Karpas-422 (cell line): Measurements from ENCODE around the gene USP25. TPM values are rescaled to one million over a fixed set of nuclear protein-coding genes. Genes with fewer than 3 reads are reported as not detected.

Experiments
- DNase-seq: peaks from one replicate; pipeline ENCODE4 v3.0.0-alpha.2; 2015
- H2AFZ ChIP-seq: fragments of 200-600 bp; sonication (generic); 2 replicates; pipeline ENCODE4 v1.6.1; 2014; ENCODE audit warnings: antibody characterized with exemption, low read length, mixed read lengths
- H3K27ac ChIP-seq: fragments of 200-600 bp; sonication (generic); 2 replicates; pipeline ENCODE4 v1.5.1; 2014; ENCODE audit warnings: mild to moderate bottlenecking, low read length, moderate library complexity
- H3K27me3 ChIP-seq: fragments of 200-600 bp; sonication (generic); 2 replicates; pipeline ENCODE4 v1.6.1; 2014; ENCODE audit warnings: low read length, mixed read lengths
- H3K36me3 ChIP-seq: fragments of 200-600 bp; sonication (generic); 2 replicates; pipeline ENCODE4 v1.6.1; 2014; ENCODE audit warnings: low read length, mixed read lengths; ENCODE audit not compliant: insufficient read depth
- H3K4me1 ChIP-seq: fragments of 200-600 bp; sonication (generic); 2 replicates; pipeline ENCODE4 v1.6.1; 2014; ENCODE audit warnings: mild to moderate bottlenecking, low read length, mixed read lengths
- H3K4me2 ChIP-seq: fragments of 200-600 bp; sonication (generic); 2 replicates; pipeline ENCODE4 v1.6.1; 2014; ENCODE audit warnings: low read length, low read depth, mild to moderate bottlenecking; ENCODE audit not compliant: poor library complexity, severe bottlenecking
- H3K4me3 ChIP-seq: fragments of 200-600 bp; sonication (generic); 2 replicates; pipeline ENCODE4 v1.5.1; 2014; ENCODE audit warnings: mild to moderate bottlenecking, antibody characterized with exemption, low read length, mixed read lengths
- H3K79me2 ChIP-seq: fragments of 200-600 bp; sonication (generic); 2 replicates; pipeline ENCODE4 v1.6.1; 2014; ENCODE audit warnings: mild to moderate bottlenecking, low read length, mixed read lengths
- H3K9ac ChIP-seq: fragments of 200-600 bp; sonication (generic); 2 replicates; pipeline ENCODE4 v1.6.0; 2014; ENCODE audit warnings: low read length
- H3K9me2 ChIP-seq: fragments of 200-600 bp; sonication (generic), shearing (Covaris generic); replicated peaks from 2 replicates; pipeline ENCODE4 v1.6.0; 2014; ENCODE audit warnings: mild to moderate bottlenecking, low read length, moderate library complexity; ENCODE audit not compliant: insufficient read depth
- H3K9me3 ChIP-seq: fragments of 300-700, 200-600 bp; sonication (generic); 2 replicates; pipeline ENCODE4 v1.6.1; 2014; ENCODE audit warnings: low read length, mixed read lengths
- H4K20me1 ChIP-seq: fragments of 200-600 bp; sonication (generic); 2 replicates; pipeline ENCODE4 v1.6.1; 2014; ENCODE audit warnings: mild to moderate bottlenecking, antibody characterized with exemption, low read length, low read depth; ENCODE audit not compliant: insufficient read depth
- total RNA-seq: library from RNA; depleted of rRNA; stranded (reverse); fragments of >200 nt; shearing (Covaris generic); gene quantifications from 2 replicates; pipeline ENCODE4 v1.2.3, GENCODE V29; 2014; ENCODE audit warnings: low replicate concordance

The USP25 gene
- total RNA-seq, 1 experiment from 2014 or later = 120 TPM

GRCh38 chr21:15748586-15748985 is 18.8 kb downstream of the USP25 start:
- Histone ChIP-seq H3K9me2 (no peaks in the 10 kb centered on the region), H3K4me1 (no peaks in the 10 kb centered on the region; the same call in 1 of the 2 replicates), H3K9ac (no peak overlapping the region), H3K9me3 (no peaks in the 10 kb centered on the region; the same call in 1 of the 2 replicates), H3K27ac (no peak overlapping the region), H3K4me2 (no peak overlapping the region), H3K4me3 (no peak overlapping the region), H3K27me3 (no peaks in the 10 kb centered on the region), H2AFZ (no peak overlapping the region), H3K79me2 (peaks cover 98% of the 10 kb centered on the region), H4K20me1 (0 out of 2 replicates have a peak, but pooled peaks cover 4% of the 10 kb centered on the region), H3K36me3 (peaks cover 8% of the 10 kb centered on the region)
- no peak for DNase-seq

- no peaks in the 10 kb centered on the region for H3K27me3 ChIP-seq
- H3K27ac ChIP-seq = no peak overlapping the region
- H3K4me2 ChIP-seq = no peak overlapping the region
- H3K36me3 ChIP-seq = peaks cover 8% of the 10 kb centered on the region
- no peak overlapping the region for H3K9ac ChIP-seq
- H2AFZ ChIP-seq = no peak overlapping the region
- no peaks in the 10 kb centered on the region; the same call in 1 of the 2 replicates for H3K4me1 ChIP-seq
- no peaks in the 10 kb centered on the region for H3K9me2 ChIP-seq
- H3K4me3 ChIP-seq = no peak overlapping the region
- peaks cover 98% of the 10 kb centered on the region for H3K79me2 ChIP-seq
- no peaks in the 10 kb centered on the region; the same call in 1 of the 2 replicates for H3K9me3 ChIP-seq
- no peak for DNase-seq
- H4K20me1 ChIP-seq = no peaks in the 10 kb centered on the region
These were observed 19.5 kb downstream of the USP25 start for GRCh38 chr21:15749082-15749860.

GRCh38 chr21:15749861-15750159 is 20.0 kb downstream of the USP25 start:
- Histone ChIP-seq H3K4me3 (no peak overlapping the region), H3K4me1 (no peaks in the 10 kb centered on the region; the same call in 1 of the 2 replicates), H3K9me3 (peaks cover 3% of the 10 kb centered on the region; the same call in 1 of the 2 replicates), H4K20me1 (no peaks in the 10 kb centered on the region), H3K79me2 (peaks cover 98% of the 10 kb centered on the region), H3K27ac (no peak overlapping the region), H2AFZ (no peak overlapping the region), H3K36me3 (peaks cover 8% of the 10 kb centered on the region), H3K27me3 (no peaks in the 10 kb centered on the region), H3K9me2 (no peaks in the 10 kb centered on the region), H3K9ac (no peak overlapping the region), H3K4me2 (no peak overlapping the region)
- DNase-seq = no peak

GRCh38 chr21:15751037-15751436 is 21.3 kb downstream of the USP25 start:
- no peaks in the 10 kb centered on the region for H3K27me3 ChIP-seq
- H3K36me3 ChIP-seq = peaks cover 8% of the 10 kb centered on the region
- H3K4me2 ChIP-seq = no peak overlapping the region
- H2AFZ ChIP-seq = no peak overlapping the region
- H3K4me3 ChIP-seq = no peak overlapping the region
- H3K9ac ChIP-seq = no peak overlapping the region
- H3K9me2 ChIP-seq = no peaks in the 10 kb centered on the region
- peaks cover 98% of the 10 kb centered on the region for H3K79me2 ChIP-seq
- H3K9me3 ChIP-seq = peaks cover 6% of the 10 kb centered on the region; the same call in 1 of the 2 replicates
- no peaks in the 10 kb centered on the region; the same call in 1 of the 2 replicates for H3K4me1 ChIP-seq
- no peaks in the 10 kb centered on the region for H4K20me1 ChIP-seq
- H3K27ac ChIP-seq = no peak overlapping the region
- DNase-seq = no peak

- no peak overlapping the region for H2AFZ ChIP-seq
- H3K4me3 ChIP-seq = no peak overlapping the region
- peaks cover 98% of the 10 kb centered on the region for H3K79me2 ChIP-seq
- no peaks in the 10 kb centered on the region; the same call in 1 of the 2 replicates for H3K4me1 ChIP-seq
- no peak for DNase-seq
- no peak overlapping the region for H3K27ac ChIP-seq
- H3K27me3 ChIP-seq = no peaks in the 10 kb centered on the region
- no peak overlapping the region for H3K9ac ChIP-seq
- H3K4me2 ChIP-seq = no peak overlapping the region
- H3K9me3 ChIP-seq = peaks cover 6% of the 10 kb centered on the region; the same call in 1 of the 2 replicates
- peaks cover 8% of the 10 kb centered on the region for H3K36me3 ChIP-seq
- H3K9me2 ChIP-seq = no peaks in the 10 kb centered on the region
- H4K20me1 ChIP-seq = no peaks in the 10 kb centered on the region
These were observed 21.8 kb downstream of the USP25 start for GRCh38 chr21:15751546-15751945.

- Histone ChIP-seq H4K20me1 (no peaks in the 10 kb centered on the region), H3K4me3 (no peak overlapping the region), H3K9me2 (no peaks in the 10 kb centered on the region), H3K4me1 (no peaks in the 10 kb centered on the region; the same call in 1 of the 2 replicates), H2AFZ (no peak overlapping the region), H3K36me3 (peaks cover 8% of the 10 kb centered on the region), H3K27me3 (no peaks in the 10 kb centered on the region), H3K27ac (no peak overlapping the region), H3K9ac (no peak overlapping the region), H3K9me3 (peaks cover 10% of the 10 kb centered on the region), H3K4me2 (no peak overlapping the region), H3K79me2 (peaks cover 99% of the 10 kb centered on the region)
- no peak for DNase-seq
These were observed 23.1 kb downstream of the USP25 start for GRCh38 chr21:15752763-15753407.

GRCh38 chr21:15753741-15754140 is 24.0 kb downstream of the USP25 start:
- no peak overlapping the region for H2AFZ ChIP-seq
- no peaks in the 10 kb centered on the region for H3K4me1 ChIP-seq
- no peaks in the 10 kb centered on the region for H3K27me3 ChIP-seq
- no peak for DNase-seq
- no peaks in the 10 kb centered on the region for H3K9me2 ChIP-seq
- H3K36me3 ChIP-seq = peaks cover 5% of the 10 kb centered on the region
- H3K4me3 ChIP-seq = no peak overlapping the region
- no peak overlapping the region for H3K27ac ChIP-seq
- H3K9ac ChIP-seq = no peak overlapping the region
- peaks cover 10% of the 10 kb centered on the region for H3K9me3 ChIP-seq
- H3K4me2 ChIP-seq = no peak overlapping the region
- peaks cover 99% of the 10 kb centered on the region for H3K79me2 ChIP-seq
- no peaks in the 10 kb centered on the region for H4K20me1 ChIP-seq

- Histone ChIP-seq H3K79me2 (peaks cover 99% of the 10 kb centered on the region), H3K4me2 (no peak overlapping the region), H3K27me3 (no peaks in the 10 kb centered on the region), H3K9ac (no peak overlapping the region), H2AFZ (no peak overlapping the region), H3K27ac (no peak overlapping the region), H4K20me1 (no peaks in the 10 kb centered on the region), H3K36me3 (peaks cover 5% of the 10 kb centered on the region), H3K4me3 (no peak overlapping the region), H3K9me2 (no peaks in the 10 kb centered on the region), H3K4me1 (peaks cover 6% of the 10 kb centered on the region; the same call in 1 of the 2 replicates), H3K9me3 (peaks cover 10% of the 10 kb centered on the region)
- no peak for DNase-seq
These were observed 24.9 kb downstream of the USP25 start for GRCh38 chr21:15754640-15755039.
